GM19023 (cell line): ENCODE results near the gene PLIN3.
"Not testable (repeated sequence)": the region's sequence is repeated elsewhere in the genome, so short reads cannot be mapped to it uniquely, and the experiment has no call there.

Experiments
- ATAC-seq: cut with Tn5 transposase; IDR thresholded peaks from one replicate; pipeline ENCODE4 v1.9.1; 2021; ENCODE audit warnings: mild to moderate bottlenecking, moderate library complexity; ENCODE audit not compliant: unreplicated experiment

Gene PLIN3

DNA sequence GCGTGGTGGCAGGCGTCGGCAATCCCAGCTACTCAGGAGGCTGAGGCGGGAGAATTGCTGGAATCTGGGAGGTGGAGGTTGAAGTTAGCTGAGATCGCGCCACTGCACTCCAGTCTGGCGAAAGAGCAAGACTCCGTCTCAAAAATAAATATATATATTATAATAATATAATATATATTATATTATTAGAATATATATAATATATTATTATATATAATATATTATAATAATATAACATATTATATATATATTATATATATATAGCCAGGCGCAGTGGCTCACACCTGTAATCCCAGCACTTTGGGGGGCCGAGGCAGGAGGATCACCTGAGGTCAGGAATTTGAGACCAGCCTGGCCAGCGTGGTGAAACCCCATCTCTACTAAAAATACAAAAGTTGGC, 25.5 kb upstream of the PLIN3 start:
- ATAC-seq, result not testable (repeated sequence)

DNA sequence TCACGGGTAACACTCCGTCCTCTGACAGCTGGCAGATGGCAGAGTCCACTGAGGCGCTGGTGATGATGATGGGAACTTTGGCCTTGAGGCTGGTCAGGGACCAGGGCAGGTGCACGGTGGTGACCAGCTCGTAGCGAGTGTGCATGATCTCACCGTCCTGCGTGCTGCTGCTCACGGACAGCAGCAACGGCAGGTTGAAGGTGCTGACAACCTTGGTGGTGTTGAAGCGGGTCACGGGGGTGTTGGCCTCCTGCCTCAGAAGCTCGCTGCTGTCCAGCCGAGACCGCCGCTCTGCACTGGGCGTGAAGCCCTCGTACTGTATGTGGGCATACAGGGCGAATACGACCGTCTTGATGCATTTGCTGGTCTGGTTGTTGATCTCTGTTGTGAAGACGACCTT, 23.6 kb upstream of the PLIN3 start:
- no peak for ATAC-seq

DNA sequence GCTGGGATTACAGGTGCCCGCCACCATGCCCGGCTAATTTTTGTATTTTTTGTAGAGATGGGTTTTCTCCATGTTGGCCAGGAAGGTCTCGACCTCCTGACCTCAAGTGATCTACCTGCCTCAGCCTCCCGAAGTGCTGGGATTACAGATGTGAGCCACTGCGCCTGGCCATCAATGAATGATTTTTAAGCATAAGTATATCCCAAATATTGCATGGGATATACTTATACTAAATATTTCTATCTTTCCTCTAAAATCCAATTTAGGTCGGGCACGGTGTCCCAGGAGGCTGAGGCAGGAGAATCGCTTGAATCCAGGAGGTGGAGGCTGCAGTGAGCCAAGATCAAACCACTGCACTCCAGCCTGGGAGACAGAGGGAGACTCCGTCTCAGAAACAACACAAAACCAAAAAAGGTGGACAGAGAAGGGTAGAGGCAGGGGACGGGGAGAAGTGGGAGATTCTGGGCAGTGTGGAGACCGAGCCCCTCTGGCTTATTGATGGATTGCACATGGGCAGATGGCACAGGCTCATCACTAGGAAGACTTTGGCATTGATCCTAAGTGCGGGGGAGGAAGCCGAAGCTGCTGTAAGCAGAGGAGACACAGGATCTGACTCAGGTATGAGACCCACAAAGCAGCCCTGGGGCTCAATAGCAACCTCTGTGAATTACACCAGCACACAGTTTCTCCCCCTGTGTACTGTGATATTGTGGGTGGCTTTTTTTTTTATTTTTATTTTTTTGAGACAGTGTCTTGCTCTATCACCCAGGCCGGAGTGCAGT, 21.8 kb upstream of the PLIN3 start:
- ATAC-seq, result no peak

DNA sequence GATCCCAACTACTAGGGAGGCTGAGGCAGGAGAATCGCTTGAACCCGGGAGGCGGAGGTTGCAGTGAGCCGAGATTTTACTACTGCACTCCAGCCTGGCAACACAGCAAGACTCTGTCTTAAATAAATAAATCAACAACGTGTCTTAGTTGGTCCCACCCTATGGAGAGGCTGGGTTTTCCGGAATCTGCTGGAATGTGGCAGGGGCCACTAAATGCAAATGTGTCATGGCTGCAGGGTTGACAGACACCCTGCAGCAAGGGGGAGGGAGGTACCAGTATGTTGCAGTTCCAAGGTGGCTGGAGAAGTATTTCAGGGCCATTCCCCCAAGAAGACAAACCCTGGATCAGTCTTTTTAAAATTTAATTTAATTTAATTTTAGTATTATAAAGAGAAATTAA, 20.3 kb upstream of the PLIN3 start:
- not testable (repeated sequence) for ATAC-seq

DNA sequence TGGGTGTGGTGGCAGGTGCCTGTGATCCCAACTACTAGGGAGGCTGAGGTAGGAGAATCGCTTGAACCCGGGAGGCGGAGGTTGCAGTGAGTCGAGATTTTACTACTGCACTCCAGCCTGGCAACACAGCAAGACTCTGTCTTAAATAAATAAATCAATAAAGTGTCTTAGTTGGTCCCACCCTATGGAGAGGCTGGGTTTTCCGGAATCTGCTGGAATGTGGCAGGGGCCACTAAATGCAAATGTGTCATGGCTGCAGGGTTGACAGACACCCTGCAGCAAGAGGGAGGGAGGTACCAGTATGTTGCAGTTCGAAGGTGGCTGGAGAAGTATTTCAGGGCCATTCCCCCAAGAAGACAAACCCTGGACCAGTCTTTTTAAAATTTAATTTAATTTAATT, 17.5 kb upstream of the PLIN3 start:
- ATAC-seq, result not testable (repeated sequence)

DNA sequence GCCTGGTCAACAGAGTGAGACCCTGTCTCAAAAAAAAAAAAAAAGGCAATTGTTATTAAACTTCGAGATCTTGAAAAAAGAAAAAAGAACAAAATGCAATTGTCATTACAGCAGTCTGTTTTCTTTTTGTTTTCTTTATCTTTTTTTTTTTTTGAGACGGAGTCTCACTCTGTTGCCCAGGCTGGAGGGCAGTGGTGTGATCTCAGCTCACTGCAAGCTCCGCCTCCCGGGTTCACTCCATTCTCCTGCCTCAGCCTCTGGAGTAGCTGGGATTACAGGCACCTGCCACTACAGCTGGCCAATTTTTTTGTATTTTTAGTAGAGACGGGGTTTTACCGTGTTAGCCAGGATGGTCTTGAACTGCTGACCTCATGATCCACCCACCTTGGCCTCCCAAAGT, 15.4 kb upstream of the PLIN3 start:
- ATAC-seq, result not testable (repeated sequence)

DNA sequence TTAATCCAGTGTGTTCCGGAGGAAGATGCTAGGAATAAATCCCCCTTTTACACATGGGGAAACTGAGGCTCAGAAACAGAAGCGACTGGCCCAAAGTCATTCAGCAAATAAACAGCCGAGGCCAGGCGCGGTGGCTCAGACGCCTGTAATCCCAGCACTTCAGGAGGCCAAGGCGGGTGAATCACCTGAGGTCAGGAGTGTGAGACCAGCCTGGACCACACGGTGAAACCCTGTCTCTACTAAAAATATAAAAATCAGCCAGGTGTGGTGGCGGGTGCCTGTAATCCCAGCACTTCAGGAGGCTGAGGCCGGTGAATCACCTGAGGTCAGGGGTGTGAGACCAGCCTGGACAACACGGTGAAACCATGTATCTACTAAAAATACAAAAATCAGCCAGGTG, 11.6 kb upstream of the PLIN3 start:
- ATAC-seq, result no peak

DNA sequence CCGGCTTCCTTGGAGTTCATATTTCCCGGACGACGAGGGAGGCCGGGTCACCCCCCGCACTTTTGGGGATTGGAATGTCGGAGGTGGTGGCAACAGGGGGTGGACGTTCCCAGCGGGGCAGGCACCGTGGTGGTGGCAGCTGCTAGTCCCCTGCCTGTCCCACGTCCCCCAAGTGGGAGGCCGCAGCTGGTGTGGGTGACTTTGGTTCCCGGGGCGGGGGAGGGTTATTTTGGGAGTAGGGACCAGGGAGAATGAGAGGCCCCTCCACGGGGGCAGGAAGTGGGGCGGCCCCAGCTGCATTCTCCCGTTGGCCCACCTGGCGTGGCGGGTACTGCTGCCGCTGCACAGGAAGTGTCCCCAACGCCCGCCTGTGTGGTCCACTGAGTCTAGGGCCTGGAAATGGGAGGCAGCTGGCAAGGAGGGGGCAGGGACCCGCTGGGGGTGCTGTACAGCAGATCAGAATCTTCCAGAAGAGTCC, 11.1 kb upstream of the PLIN3 start:
- ATAC-seq, result no peak

DNA sequence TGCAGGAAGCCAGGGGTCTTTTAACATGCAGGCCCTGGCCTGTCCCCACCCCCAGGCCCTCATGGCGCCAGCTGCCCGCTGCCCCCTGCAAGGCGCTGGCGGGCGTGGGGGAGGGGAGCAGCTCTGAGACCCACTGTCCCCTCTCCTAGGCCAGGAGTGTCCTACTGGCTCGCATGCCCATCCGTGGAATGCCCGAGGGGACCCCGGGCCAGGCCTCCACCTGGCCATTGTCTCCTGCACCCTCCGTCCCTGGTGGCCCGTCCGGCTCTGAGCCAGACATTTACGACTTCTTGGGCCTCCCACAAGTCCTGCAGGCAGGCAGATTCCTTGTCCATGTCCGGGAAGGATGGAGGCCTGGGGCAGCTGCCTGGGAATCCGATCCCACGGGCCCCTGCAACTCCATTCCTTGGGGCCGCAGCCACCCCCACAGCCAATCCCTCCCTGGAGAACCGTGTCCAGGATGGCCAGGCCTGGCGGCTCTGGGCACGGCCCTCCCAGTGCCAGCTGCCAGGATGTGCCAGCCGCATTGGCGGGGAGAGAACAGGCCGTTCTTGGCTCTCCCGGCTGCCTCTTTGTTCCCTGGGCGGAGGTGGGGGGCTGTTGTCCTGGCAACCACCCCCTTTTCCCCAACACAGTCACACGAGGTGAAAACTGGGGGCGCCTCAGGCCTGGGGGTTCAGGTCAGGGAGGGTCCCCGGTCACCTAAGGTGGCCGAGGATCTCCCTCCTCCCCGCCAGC, 10.5 kb upstream of the PLIN3 start:
- no peak for ATAC-seq

DNA sequence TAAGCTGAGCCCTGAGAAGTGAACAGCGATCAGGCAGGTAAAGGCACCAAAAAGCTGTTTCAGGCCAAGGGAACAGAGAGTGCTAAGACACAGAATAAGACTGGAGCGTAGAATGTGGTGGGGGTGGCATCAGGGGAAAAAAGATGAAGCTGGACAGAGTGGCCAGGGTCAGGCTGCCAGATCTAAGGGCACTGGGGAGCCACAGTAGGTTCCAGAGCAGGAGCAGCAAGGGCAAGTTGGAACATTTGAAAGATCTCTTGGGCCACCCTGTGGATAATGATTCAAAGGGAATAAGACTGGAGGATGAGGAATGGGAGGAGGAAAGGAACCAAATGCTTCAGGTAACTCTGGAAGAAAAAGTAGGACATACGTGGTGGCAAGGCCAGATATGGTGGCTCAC, 6.5 kb upstream of the PLIN3 start:
- ATAC-seq, result no peak

DNA sequence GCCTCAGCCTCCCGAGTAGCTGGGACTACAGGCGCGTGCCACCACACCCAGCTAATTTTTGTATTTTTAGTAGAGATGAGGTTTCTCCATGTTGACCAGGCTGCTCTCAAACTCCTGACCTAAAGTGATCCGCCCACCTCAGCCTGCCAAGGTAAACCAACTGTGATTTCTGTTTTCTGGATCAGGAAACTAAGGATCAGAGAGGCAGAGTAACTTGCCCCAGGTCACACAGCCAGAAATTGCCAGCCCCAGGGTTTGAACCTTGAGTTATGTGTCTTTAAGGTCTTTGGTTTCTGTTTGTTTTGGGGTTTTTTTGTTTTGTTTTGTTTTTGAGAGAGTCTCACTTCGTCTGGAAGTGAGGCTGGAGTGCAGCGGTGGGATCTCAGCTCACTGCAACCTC, 4.2 kb upstream of the PLIN3 start:
- no peak for ATAC-seq

DNA sequence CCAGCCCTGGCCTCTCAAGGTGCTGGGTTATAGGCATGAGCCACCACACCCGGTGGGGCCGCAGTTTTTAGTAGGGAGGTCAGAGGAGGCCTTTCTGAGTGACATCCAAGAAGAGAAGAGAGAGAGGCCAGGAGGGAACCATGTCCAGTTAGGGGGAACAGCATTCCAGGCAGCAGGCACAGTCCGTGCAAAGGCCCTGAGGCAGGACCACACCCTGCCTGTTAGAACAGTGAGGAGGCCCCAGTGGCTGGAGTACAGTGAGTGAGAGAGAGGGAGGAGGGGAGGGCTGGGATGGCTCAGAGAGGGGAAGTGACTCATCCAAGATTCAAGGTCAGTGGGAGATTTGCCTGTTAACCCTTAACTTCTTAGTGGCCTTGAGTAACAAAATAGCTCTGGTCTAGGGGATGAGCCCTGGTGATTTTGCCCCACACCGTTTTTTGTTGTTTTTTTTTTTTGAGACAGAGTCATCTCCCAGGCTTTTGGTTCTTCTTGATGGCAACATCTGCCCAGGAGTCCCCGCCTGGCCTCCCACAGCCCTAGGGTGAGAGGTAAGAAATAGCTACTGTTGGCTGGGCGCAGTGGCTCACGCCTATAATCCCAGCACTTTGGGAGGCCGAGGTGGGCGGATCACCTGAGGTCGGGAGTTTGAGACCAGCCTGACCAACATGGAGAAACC, 2.7 kb upstream of the PLIN3 start:
- ATAC-seq, result no peak

DNA sequence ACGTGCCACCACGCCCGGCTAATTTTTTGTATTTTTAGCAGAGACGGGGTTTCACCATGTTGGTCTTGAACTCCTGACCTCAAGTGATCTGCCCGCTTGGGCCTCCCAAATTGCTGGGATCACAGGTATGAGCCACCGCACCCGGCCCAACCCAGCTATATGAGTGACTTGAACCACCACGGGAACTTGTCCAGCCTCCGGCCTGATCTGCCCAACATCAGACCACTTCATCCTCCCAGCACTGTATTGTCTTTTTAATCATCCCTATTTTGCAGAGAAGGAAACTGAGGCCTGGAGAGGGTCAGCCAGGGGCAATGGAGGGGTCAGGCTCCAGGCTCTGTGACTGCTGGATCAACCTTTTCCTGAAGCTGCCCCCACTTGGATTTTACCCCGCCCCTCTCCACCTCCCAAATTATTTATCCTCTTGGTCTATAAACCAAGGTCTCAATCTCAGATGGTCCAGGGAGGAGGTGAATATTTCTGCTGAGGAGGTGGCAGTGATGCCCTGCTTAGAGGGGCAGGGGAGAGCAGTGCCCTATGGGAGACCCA, 893 bp upstream of the PLIN3 start:
- no peak for ATAC-seq

DNA sequence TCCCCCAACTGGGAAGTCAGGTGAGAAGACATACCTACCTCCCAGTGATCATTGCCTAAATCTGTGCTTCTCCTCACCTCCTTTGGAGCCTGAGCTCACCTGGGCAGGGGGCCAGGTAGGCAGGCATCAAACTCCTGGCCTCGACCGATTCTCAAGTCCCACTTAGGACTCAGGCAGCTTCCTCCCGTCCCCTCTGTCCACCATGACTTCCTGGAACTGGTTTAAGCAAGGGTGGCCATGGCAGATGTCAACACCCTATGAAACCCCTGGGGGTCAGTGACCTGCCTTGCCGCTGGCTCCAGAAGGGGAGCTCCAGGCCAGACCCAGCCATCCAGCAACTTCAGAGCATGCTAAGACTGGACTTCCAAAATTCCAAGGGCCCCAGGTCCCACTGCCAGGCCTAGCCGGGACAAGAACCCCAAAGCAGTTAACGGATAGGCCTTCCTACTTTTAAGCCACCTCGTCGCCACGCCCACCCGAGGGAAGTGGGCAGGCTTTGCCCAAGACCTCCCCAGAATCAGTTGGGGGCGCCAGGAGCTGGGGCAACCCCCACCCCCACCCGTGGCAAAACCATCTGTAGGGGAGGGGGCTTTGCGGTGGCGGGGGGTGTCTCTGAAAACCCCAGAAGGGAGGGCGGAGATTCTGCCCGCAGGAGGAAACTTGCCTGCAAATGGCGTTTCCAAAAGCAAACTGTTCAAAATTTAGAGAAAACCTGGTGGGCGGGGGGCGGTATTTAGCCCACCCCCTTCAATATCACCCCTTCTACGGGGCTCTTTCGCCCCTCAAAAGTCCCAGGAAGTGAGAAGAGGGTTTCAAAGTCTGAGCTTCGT, 657 bp downstream of the PLIN3 start:
- no peak for ATAC-seq

DNA sequence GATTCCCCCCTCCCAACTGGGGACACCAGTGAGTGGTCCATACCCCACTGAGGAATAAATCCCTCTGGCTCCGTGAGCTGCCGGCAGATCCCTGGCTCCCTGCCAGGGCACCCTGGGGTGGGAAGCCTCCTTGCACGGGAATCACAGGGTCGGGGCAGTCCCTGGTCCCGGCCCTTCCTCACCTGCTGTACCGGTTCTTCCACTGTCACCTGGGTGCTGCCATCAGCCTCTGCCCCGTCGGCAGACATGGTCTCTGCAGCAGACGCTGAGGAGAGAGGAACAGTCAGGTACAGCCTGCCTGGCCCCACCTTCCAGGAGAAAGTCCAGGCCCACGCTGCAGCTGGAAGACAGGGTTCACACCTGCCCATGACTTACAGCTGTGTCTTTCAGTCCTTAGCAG, 6.3 kb downstream of the PLIN3 start:
- ATAC-seq, result no peak

DNA sequence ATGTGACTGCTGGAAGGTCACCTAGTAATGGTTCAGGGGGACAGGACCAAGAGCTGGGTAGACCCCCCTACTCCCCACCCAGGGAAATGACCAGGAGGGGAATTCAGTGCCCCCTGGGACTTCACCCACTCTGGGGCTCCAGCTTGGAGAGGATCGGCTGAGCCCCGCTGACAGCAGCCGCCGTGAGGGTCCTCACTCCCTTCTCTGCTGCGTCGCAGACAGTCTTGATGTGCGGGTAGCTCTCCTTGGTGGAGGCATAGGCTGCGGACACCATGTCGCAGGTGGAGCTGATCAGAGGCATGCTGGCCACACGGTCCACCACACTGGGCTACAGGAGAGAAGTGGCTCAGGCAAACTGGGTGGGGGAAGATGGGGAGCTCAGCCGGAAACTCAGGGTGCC, 7.8 kb downstream of the PLIN3 start:
- ATAC-seq, result no peak

DNA sequence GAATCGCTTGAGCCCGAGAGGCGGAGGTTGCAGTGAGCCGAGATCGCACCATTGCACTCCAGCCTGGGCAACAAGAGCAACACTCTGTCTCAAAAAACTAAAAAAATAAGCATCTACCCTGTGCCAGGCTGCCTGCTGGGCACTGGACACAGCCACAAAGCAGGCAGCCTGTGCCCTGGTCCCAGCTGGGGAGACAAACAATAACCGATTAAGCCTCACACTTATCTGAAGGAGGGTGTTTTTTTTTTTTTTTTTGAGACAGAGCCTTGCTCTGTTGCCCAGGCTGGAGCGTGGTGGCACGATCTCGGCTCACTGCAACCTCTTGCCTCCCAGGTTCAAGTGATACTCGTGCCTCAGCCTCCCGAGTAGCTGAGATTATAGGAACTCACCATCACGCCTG, 11.0 kb downstream of the PLIN3 start:
- ATAC-seq, result not testable (repeated sequence)

DNA sequence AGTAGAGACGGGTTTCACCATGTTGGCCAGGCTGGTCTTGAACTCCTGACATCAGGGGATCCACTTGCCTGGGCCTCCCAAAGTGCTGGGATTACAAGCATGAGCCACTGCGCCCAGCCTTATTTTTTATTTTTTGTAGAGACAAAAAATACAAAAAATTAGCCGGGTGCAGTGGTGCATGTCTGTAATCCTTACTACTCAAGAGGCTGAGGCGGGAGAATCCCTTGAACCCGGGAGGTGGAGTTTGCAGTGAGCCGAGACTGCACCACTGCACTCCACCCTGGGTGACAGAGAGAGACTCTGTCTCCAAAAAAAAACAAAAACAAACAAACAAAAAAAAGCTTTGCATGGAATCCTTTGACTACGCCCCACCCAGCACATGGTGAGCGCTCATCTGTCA, 14.0 kb downstream of the PLIN3 start:
- not testable (repeated sequence) for ATAC-seq

DNA sequence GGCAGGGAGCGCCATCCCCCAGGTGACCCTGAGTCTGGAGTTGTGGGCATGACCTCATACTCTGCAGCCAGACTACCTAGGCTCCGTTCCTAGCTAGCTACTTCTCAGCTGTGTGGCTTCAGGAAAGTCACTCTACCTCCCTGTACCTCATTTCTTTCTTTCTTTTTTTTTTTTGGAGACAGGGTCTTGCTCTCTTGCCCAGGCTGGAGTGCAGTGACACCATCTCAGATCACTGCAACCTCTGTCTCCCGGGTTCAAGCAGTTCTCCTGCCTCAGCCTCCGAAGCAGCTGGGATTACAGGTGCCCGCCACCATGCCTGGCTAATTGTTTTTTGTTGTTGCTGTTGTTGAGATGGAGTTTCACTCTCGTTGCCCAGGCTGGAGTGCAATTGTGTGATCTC, 15.0 kb downstream of the PLIN3 start:
- ATAC-seq, result no peak

DNA sequence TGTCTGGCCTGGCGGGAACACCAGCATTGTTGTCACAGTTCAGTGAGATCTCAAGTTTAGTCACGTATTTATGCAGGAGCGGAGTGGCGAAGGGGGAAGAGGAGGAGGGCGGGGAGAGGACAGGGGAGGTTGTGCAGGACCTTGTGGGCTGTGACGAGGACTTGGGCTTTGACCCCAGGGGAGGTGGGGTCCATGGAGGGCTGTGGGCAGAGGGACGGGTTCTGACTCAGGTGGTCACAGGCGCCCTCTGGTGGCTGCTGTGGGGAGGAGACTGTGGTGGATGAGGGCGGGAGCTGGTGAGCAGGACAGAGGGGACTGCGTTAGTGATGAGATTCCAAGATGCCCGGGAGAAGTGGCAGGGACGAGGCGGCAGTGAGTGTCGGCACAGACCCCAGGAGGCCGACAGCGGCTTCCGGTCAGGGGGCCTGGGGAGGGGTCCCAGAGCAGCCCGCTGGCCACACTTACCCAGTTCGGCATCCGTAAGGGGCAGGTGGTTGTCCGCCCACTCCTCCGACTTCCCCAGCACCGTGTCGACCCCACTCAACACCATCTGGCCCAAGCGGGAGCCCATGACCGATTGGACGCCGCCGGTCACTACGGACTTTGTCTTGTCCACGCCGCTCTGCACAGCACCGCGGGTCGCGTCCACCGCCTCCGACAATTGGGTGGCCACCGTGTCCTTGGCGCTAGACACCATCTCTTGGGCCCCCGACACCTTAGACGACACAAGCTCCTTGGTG, 15.7 kb downstream of the PLIN3 start:
- ATAC-seq, result no peak
